Activated T-cell treated with anti-CD3 and anti-CD28 coated beads, Interleukin-2, amount 50 U/mL, for 24 hours (primary cell): ENCODE results near the gene C18orf63.
"Not testable (repeated sequence)": the region's sequence is repeated elsewhere in the genome, so short reads cannot be mapped to it uniquely, and the experiment has no call there.

ENCODE experiments used
- DNase-seq: peaks from one replicate; pipeline ENCODE4 v3.0.0-alpha.2; 2020
- H3K27ac Mint-ChIP-seq: 2 replicates; pipeline ENCODE4 v1.8.0; 2020; ENCODE audit warnings: mild to moderate bottlenecking, mixed read lengths
- H3K27me3 Mint-ChIP-seq: 2 replicates; pipeline ENCODE4 v1.8.0; 2020; ENCODE audit warnings: mixed read lengths
- H3K36me3 Mint-ChIP-seq: 2 replicates; pipeline ENCODE4 v1.8.0; 2020; ENCODE audit warnings: low read depth, mixed read lengths
- H3K4me1 Mint-ChIP-seq: 2 replicates; pipeline ENCODE4 v1.8.0; 2020; ENCODE audit warnings: low read depth, mixed read lengths
- H3K4me3 Mint-ChIP-seq: 2 replicates; pipeline ENCODE4 v1.8.0; 2020; ENCODE audit warnings: mild to moderate bottlenecking, moderate library complexity, mixed read lengths
- H3K9me3 Mint-ChIP-seq: 2 replicates; pipeline ENCODE4 v1.8.0; 2020; ENCODE audit warnings: mixed read lengths

The C18orf63 gene

GRCh38 chr18:74292541-74292858 is 23.1 kb upstream of the C18orf63 start:
- no peak overlapping the region for H3K27ac Mint-ChIP-seq
- peak overlapping the region; percentile 94 for H3K4me3 Mint-ChIP-seq
- no peak for DNase-seq

DNA sequence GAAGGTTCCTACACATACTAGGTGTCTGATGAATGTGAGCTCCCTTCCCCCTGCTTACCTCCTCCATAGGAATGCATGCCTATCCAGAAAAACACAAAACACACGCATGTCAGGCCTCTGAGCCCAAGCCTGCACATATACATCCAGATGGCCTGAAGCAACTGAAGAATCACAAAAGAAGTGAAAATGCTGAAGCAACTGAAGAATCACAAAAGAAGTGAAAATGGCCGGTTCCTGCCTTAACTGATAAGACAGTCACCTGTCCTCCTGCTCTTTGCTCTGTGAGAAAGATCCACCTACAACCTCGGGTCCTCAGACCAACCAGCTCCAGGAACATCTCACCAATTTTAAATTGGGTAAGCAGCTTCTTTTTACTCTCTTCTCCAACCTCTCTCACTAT is 22.7 kb upstream of the C18orf63 start:
- not testable (repeated sequence) for H3K27ac Mint-ChIP-seq, DNase-seq
- peak overlapping the region; percentile 94 for H3K4me3 Mint-ChIP-seq

More at GRCh38 chr18:74292541-74292858, 23.1 kb upstream of the C18orf63 start:
- Mint-ChIP-seq H3K27me3 (no peaks in the 10 kb centered on the region), H3K4me1 (peaks cover 19% of the 10 kb centered on the region), H3K9me3 (peaks cover 3% of the 10 kb centered on the region), H3K36me3 (peaks cover 4% of the 10 kb centered on the region)

GRCh38 chr18:74294526-74294925 is 21.1 kb upstream of the C18orf63 start:
- Mint-ChIP-seq H3K27me3 (peaks cover 3% of the 10 kb centered on the region), H3K9me3 (peaks cover 3% of the 10 kb centered on the region), H3K36me3 (peaks cover 4% of the 10 kb centered on the region), H3K27ac (no peak overlapping the region), H3K4me3 (no peak overlapping the region), H3K4me1 (peaks cover 10% of the 10 kb centered on the region)
- no peak for DNase-seq

More for the DNA sequence above, 22.7 kb upstream of the C18orf63 start:
- not testable (repeated sequence) for H3K36me3 Mint-ChIP-seq, H3K27me3 Mint-ChIP-seq, H3K9me3 Mint-ChIP-seq
- H3K4me1 Mint-ChIP-seq = peaks cover 15% of the 10 kb centered on the region

- no peaks in the 10 kb centered on the region for H3K9me3 Mint-ChIP-seq
- no peak overlapping the region for H3K4me3 Mint-ChIP-seq
- H3K4me1 Mint-ChIP-seq = no peaks in the 10 kb centered on the region
- H3K27me3 Mint-ChIP-seq = peaks cover 5% of the 10 kb centered on the region
- no peak overlapping the region for H3K27ac Mint-ChIP-seq
- no peak for DNase-seq
- no peaks in the 10 kb centered on the region for H3K36me3 Mint-ChIP-seq
Observed at GRCh38 chr18:74299162-74299561, 16.5 kb upstream of the C18orf63 start.

GRCh38 chr18:74299746-74300145 is 15.9 kb upstream of the C18orf63 start:
- Mint-ChIP-seq H3K27me3 (peaks cover 10% of the 10 kb centered on the region), H3K4me3 (no peak overlapping the region), H3K4me1 (no peaks in the 10 kb centered on the region), H3K9me3 (no peaks in the 10 kb centered on the region), H3K27ac (no peak overlapping the region), H3K36me3 (no peaks in the 10 kb centered on the region)
- DNase-seq = no peak

DNA sequence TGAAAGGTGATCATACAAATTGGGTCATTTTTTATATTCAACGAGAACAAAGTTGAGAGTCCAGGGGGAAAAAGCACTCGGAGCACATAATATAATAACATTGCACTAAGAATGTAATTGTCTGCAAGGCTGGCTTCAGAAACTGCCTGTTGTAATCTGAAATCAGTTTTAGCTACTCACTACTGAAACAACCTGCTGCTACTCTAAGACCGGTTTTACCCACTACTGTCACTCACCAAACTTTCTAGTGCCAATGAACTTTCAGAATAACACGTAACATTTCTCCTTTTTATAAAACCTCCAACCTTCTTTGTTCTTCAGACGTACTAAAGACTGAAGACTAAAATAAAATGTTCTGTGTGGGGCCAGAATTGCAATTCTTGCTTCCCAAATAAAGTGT is 12.3 kb upstream of the C18orf63 start:
- peaks cover 33% of the 10 kb centered on the region for H3K27me3 Mint-ChIP-seq

GRCh38 chr18:74303936-74304335 is 11.7 kb upstream of the C18orf63 start:
- no peak for DNase-seq

More for the DNA sequence above, 12.3 kb upstream of the C18orf63 start:
- Mint-ChIP-seq H3K4me1 (no peaks in the 10 kb centered on the region), H3K36me3 (no peaks in the 10 kb centered on the region), H3K9me3 (no peaks in the 10 kb centered on the region), H3K27ac (no peak overlapping the region), H3K4me3 (no peak overlapping the region)
- no peak for DNase-seq

DNA sequence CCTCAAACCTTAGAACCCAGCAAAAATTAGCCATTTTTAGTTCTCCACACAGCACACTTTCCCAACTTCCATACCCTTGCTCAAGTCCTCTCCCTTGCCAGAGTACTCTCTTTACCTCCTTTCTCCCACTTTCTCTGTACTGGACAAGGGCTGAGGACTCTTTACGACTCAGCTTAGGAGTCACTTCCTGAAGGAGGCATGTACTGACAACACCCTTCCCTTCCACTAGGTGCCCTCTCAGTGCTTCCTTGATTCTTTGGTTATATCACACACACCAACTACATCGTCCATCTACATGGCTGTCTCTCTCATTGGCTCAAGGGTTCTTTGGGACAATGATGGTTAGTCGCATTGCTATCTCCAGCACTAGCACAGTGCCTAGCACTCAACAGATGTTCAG is 5.2 kb upstream of the C18orf63 start:
- Mint-ChIP-seq H3K27ac (no peak overlapping the region), H3K4me1 (no peaks in the 10 kb centered on the region), H3K27me3 (peaks cover 34% of the 10 kb centered on the region), H3K4me3 (no peak overlapping the region), H3K36me3 (no peaks in the 10 kb centered on the region), H3K9me3 (no peaks in the 10 kb centered on the region)
- DNase-seq = no peak

More at GRCh38 chr18:74303936-74304335, 11.7 kb upstream of the C18orf63 start:
- Mint-ChIP-seq H3K4me3 (no peak overlapping the region), H3K9me3 (no peaks in the 10 kb centered on the region), H3K4me1 (no peaks in the 10 kb centered on the region), H3K27ac (no peak overlapping the region), H3K27me3 (peaks cover 30% of the 10 kb centered on the region), H3K36me3 (no peaks in the 10 kb centered on the region)

- Mint-ChIP-seq H3K27ac (no peak overlapping the region), H3K4me1 (no peaks in the 10 kb centered on the region), H3K4me3 (no peak overlapping the region), H3K27me3 (peaks cover 30% of the 10 kb centered on the region), H3K36me3 (no peaks in the 10 kb centered on the region), H3K9me3 (no peaks in the 10 kb centered on the region)
- DNase-seq = no peak
Observed at GRCh38 chr18:74311000-74311399, 4.6 kb upstream of the C18orf63 start.

- H3K4me3 Mint-ChIP-seq = no peak overlapping the region
- H3K27me3 Mint-ChIP-seq = peaks cover 10% of the 10 kb centered on the region
- no peaks in the 10 kb centered on the region for H3K9me3 Mint-ChIP-seq
- no peaks in the 10 kb centered on the region for H3K36me3 Mint-ChIP-seq
- no peak overlapping the region for H3K27ac Mint-ChIP-seq
- DNase-seq = no peak
- no peaks in the 10 kb centered on the region for H3K4me1 Mint-ChIP-seq
Observed at GRCh38 chr18:74314759-74315463, 728 bp upstream of the C18orf63 start.

DNA sequence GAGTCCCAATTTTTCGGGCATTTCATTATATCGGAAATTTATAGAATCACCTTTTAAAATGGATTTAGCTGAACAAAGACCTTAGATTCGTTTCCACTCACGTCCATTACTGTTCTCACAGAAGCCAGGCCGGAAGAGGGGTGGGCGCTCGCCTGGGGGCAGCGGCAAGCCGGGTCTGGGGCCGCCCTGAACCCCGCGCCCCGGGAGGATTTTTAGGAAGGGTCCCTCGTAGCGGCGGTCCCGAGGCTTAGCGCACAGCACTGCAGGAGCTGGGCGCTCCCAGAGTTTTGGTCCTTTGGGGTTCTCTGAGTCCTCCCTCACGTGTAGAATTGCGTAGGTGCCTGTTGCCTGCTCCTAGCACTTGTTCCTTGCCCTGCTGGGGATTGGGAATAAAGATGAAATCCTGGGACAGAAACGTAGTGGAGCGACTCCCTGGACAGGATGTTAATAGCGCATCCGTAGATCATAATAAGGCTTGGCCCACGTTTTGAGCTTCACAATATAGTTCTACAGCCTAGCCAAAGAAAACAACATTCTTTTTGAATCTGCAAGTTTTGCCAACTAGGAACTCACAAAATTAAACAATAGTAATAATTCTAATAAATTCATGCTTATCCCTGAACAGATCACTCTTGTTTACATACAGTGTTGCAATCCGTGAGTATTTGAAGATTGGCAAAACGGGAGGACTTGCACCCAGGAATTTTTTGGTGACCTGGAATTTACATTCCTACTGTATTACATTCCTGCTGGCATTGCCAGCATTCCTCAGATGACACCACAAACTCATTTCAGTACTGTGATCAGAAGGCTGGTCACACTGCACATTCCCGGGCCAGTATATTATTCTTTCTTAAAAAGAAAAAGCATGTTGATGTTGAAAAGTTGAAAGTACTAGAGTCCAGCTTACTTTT is 875 bp downstream of the C18orf63 start:
- no peak for DNase-seq
- Mint-ChIP-seq H3K27me3 (no peaks in the 10 kb centered on the region), H3K4me3 (no peak overlapping the region)

DNA sequence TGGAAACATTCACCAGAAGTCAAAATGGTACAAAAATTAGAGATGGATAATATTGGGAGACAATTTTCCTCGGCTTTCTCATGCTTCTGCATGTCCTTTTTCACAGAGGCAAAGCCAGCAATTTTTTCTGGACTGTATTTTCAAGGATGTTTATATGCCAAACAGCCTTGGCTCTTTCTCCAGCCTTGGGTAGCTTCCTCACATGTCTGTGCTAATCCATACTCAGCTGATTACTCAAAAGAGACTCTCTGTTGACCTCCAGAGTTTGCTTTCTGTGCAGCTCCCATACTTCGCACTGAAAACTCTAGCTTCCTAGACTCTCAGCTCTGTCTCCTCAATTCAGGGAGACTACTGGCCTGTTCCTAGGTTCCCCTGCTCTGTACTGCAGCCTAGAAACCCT is 10.6 kb downstream of the C18orf63 start:
- Mint-ChIP-seq H3K27me3 (peaks cover 7% of the 10 kb centered on the region), H3K27ac (no peak overlapping the region), H3K9me3 (no peaks in the 10 kb centered on the region), H3K4me3 (no peak overlapping the region), H3K36me3 (no peaks in the 10 kb centered on the region), H3K4me1 (no peaks in the 10 kb centered on the region)
- DNase-seq = no peak

More for the DNA sequence above, 875 bp downstream of the C18orf63 start:
- Mint-ChIP-seq H3K4me1 (no peaks in the 10 kb centered on the region), H3K9me3 (no peaks in the 10 kb centered on the region), H3K27ac (no peak overlapping the region), H3K36me3 (no peaks in the 10 kb centered on the region)

DNA sequence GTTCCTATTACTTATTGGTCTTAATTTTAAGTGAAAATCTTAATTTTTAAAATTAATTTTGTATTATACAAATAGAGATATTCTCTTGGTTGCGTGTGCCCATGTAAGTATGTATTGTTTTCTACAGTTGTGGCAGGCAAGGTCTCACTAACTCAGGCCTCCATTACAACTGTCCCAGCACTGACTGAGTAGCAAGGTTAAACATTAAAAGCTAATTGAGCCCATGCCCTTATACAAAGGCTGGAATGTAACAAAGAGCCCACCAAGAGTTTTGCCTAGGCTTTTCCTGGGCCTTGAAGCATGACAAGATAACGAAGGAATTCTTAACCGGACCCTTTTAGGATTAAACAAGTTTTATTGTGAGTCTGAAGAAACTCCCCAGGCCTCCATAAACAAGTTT is 11.2 kb downstream of the C18orf63 start:
- H3K36me3 Mint-ChIP-seq, H3K4me3 Mint-ChIP-seq, H3K9me3 Mint-ChIP-seq, DNase-seq, H3K27me3 Mint-ChIP-seq, H3K4me1 Mint-ChIP-seq, H3K27ac Mint-ChIP-seq: not testable (repeated sequence)

DNA sequence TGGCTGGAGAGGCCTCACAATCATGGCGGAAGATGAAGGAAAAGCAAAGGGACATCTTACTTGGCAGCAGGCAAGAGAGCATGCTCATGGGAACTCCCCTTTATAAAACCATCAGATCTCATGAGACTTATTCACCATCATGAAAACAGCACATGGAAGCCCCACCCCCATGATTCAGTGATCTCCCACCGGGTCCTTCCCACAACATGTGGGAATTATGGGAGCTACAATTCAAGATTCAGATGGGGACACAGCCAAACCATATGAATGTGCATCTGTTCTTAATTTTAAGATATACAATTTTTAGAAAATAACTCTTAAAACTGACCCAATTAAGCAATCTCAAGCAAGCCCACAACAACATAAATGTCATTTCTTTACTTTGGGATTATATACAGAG is 12.6 kb downstream of the C18orf63 start:
- no peak for DNase-seq
- Mint-ChIP-seq H3K27ac (no peak overlapping the region), H3K9me3 (no peaks in the 10 kb centered on the region), H3K36me3 (no peaks in the 10 kb centered on the region), H3K4me1 (no peaks in the 10 kb centered on the region), H3K4me3 (no peak overlapping the region), H3K27me3 (peaks cover 9% of the 10 kb centered on the region)

DNA sequence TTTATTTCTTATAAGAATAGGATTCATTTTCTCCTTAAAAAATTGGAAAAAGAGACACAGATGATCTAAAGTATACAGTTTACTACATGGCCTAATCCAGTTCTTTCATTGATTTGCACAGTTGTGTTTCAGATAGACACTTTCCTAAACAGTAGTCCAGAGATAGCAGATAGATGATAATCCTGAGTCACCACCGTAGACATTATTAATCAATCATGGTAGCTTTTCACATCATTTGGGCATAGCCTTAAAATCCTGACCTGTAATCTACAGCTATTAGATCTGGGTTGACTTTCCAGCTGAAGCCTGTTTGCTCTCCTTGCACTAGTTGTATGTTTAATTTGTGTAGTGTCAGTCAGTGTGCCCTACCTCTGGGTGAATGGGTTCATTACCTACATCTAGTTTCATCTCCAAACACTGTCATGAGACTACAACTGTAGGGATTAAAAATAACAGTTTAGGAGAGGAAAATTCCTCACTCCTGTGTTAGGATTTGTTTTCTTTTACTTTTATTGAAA is 14.1 kb downstream of the C18orf63 start:
- no peak overlapping the region for H3K4me3 Mint-ChIP-seq
- no peak for DNase-seq
- no peaks in the 10 kb centered on the region for H3K9me3 Mint-ChIP-seq
- H3K27me3 Mint-ChIP-seq = peaks cover 9% of the 10 kb centered on the region
- H3K27ac Mint-ChIP-seq = no peak overlapping the region
- H3K36me3 Mint-ChIP-seq = no peaks in the 10 kb centered on the region
- H3K4me1 Mint-ChIP-seq = no peaks in the 10 kb centered on the region
